OCI-LY3 (cell line): ENCODE results near the gene RFTN1.

ENCODE experiments used
- EZH2phosphoT487 ChIP-seq: fragments of 200-600 bp; shearing (Covaris generic); IDR thresholded peaks from 2 replicates; pipeline ENCODE4 v1.6.1; 2018; ENCODE audit warnings: antibody characterized with exemption, mixed run types, low read depth
- TF ChIP-seq, protein P1 (sequence below): fragments of 200-600, 300-600 bp; sonication (generic); IDR thresholded peaks from 2 replicates; pipeline ENCODE4 v1.5.1; 2014; ENCODE audit warnings: antibody characterized with exemption, low read length, low read depth

- TF ChIP-seq, protein P1, sequence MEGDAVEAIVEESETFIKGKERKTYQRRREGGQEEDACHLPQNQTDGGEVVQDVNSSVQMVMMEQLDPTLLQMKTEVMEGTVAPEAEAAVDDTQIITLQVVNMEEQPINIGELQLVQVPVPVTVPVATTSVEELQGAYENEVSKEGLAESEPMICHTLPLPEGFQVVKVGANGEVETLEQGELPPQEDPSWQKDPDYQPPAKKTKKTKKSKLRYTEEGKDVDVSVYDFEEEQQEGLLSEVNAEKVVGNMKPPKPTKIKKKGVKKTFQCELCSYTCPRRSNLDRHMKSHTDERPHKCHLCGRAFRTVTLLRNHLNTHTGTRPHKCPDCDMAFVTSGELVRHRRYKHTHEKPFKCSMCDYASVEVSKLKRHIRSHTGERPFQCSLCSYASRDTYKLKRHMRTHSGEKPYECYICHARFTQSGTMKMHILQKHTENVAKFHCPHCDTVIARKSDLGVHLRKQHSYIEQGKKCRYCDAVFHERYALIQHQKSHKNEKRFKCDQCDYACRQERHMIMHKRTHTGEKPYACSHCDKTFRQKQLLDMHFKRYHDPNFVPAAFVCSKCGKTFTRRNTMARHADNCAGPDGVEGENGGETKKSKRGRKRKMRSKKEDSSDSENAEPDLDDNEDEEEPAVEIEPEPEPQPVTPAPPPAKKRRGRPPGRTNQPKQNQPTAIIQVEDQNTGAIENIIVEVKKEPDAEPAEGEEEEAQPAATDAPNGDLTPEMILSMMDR: no peak
- TF ChIP-seq EZH2phosphoT487: no peak
Observed at GRCh38 chr3:16329826-16330129, 183.7 kb downstream of the RFTN1 start.
